B cell (primary cell): ENCODE measurements around the gene PDZRN3. TPM values are rescaled to one million over a fixed set of nuclear protein-coding genes. Genes with fewer than 3 reads are reported as not detected.

Experiments used
- ATAC-seq: fragments of 200-7000 bp; cut with Tn5 transposase; one replicate; pipeline ENCODE4 v1.10.0; 2021; ENCODE audit warnings: low read depth, mild to moderate bottlenecking, moderate number of reproducible peaks, moderate library complexity
- CTCF ChIA-PET: fragments of 350-600 bp; sonication (Branson Sonifier 250); formaldehyde crosslinking; loops from one replicate; lab custom pipeline; 2021; ENCODE audit warnings: antibody characterized with exemption, inconsistent platforms; lab: Charles Lee
- POLR2A ChIA-PET: fragments of 350-600 bp; sonication (Branson Sonifier 250); formaldehyde crosslinking; loops from one replicate; lab custom pipeline; 2021; ENCODE audit warnings: antibody characterized with exemption; lab: Charles Lee
- DNase-seq: peaks from one replicate; pipeline ENCODE4 v3.0.0; 2013
- H2AFZ ChIP-seq: 2 replicates; pipeline ENCODE4 v1.6.1; 2012; ENCODE audit warnings: mild to moderate bottlenecking, low read depth, low read length; ENCODE audit not compliant: insufficient read depth, poor library complexity, severe bottlenecking
- H3K27ac ChIP-seq, 2 donors: 1 replicate in 1 of 2; 2 replicates in 1 of 2; pipeline ENCODE4 v1.5.1; 2012 to 2013; ENCODE audit warnings: low read length in 2 of 2, mild to moderate bottlenecking in 2 of 2, moderate library complexity in 1 of 2
- H3K27me3 ChIP-seq, 4 experiments: fragments of 200-600 bp in 1 of 4; sonication (generic) in 1 of 4; replicated peaks in 1 of 4; 1 replicate in 2 of 4; 2 replicates in 2 of 4; pipeline versions ENCODE4 v1.6.1 to v1.7.0; 2013 to 2016; ENCODE audit warnings: low read length in 3 of 4, mild to moderate bottlenecking in 2 of 4, mixed read lengths in 1 of 4, moderate library complexity in 1 of 4; ENCODE audit not compliant: insufficient read depth in 4 of 4, control insufficient read depth in 3 of 4; ENCODE audit errors: control extremely low read depth in 1 of 4
- H3K36me3 ChIP-seq, 2 experiments: replicated peaks in 1 of 2; 1 replicate in 1 of 2; 2 replicates in 1 of 2; pipeline versions ENCODE4 v1.6.1 to v1.7.1; 2013; ENCODE audit warnings: low read length in 1 of 2; ENCODE audit not compliant: insufficient read depth in 2 of 2, control insufficient read depth in 1 of 2; ENCODE audit errors: control extremely low read depth in 1 of 2, extremely low read depth in 1 of 2
- H3K4me1 ChIP-seq, 2 donors: fragments of 200-600 bp in 1 of 2; sonication (generic) in 1 of 2; 1 replicate in 1 of 2; 2 replicates in 1 of 2; pipeline versions ENCODE4 v1.5.1 to v1.6.1; 2013 to 2017; ENCODE audit warnings: low read length in 2 of 2; ENCODE audit not compliant: control insufficient read depth in 2 of 2, insufficient read depth in 2 of 2
- H3K4me2 ChIP-seq: replicated peaks from 2 replicates; pipeline ENCODE3; 2012; ENCODE audit warnings: mild to moderate bottlenecking, low read depth, low read length; ENCODE audit not compliant: poor library complexity, severe bottlenecking
- H3K4me3 ChIP-seq, 5 experiments: fragments of 200-600 bp in 1 of 5; sonication (generic) in 1 of 5; 1 replicate in 3 of 5; 2 replicates in 2 of 5; pipeline versions ENCODE4 v1.5.1 to v1.7.0; 2011 to 2016; ENCODE audit warnings: low read length in 4 of 5, mild to moderate bottlenecking in 4 of 5, low read depth in 2 of 5, control low read depth in 1 of 5, moderate library complexity in 1 of 5; ENCODE audit not compliant: insufficient read depth in 1 of 5; ENCODE audit errors: control extremely low read depth in 1 of 5, extremely low read depth in 1 of 5
- H3K79me2 ChIP-seq: fragments of 200-600 bp; sonication (generic); one replicate; pipeline ENCODE4 v1.6.0; 2016; ENCODE audit warnings: low read length; ENCODE audit not compliant: control insufficient read depth, insufficient read depth
- H3K9ac ChIP-seq: fragments of 200-600 bp; sonication (generic); 2 replicates; pipeline ENCODE4 v1.6.1; 2017; ENCODE audit warnings: mild to moderate bottlenecking, low read length, moderate library complexity
- H3K9me3 ChIP-seq, 3 donors: one replicate each; pipeline versions ENCODE4 v1.6.1 to v1.7.1; 2013; ENCODE audit warnings: low read length in 2 of 3; ENCODE audit not compliant: control insufficient read depth in 2 of 3, insufficient read depth in 1 of 3; ENCODE audit errors: control extremely low read depth in 1 of 3
- H4K20me1 ChIP-seq: 2 replicates; pipeline ENCODE4 v1.6.0; 2012; ENCODE audit warnings: mild to moderate bottlenecking, low read length; ENCODE audit not compliant: insufficient read depth, control insufficient read depth, poor library complexity, severe bottlenecking
- H3K27ac Mint-ChIP-seq: one replicate; pipeline ENCODE4 v1.8.0; 2021; ENCODE audit warnings: mixed read lengths
- H3K27me3 Mint-ChIP-seq: one replicate; pipeline ENCODE4 v1.8.0; 2021; ENCODE audit warnings: mixed read lengths
- H3K4me1 Mint-ChIP-seq: one replicate; pipeline ENCODE4 v1.8.0; 2021; ENCODE audit warnings: mixed read lengths
- H3K4me3 Mint-ChIP-seq: one replicate; pipeline ENCODE4 v1.8.0; 2021; ENCODE audit warnings: mixed read lengths
- H3K9me3 Mint-ChIP-seq: one replicate; pipeline ENCODE4 v1.8.0; 2022; ENCODE audit warnings: mixed read lengths; ENCODE audit not compliant: insufficient read depth
- CTCF ChIP-seq: fragments of 200-600 bp; IDR thresholded peaks from one replicate; pipeline ENCODE4 v1.8.0; 2022; ENCODE audit warnings: antibody characterized with exemption, mild to moderate bottlenecking
- EZH2 ChIP-seq: IDR thresholded peaks from 2 replicates; pipeline ENCODE4 v1.6.1; 2012; ENCODE audit warnings: borderline replicate concordance, low read depth, mild to moderate bottlenecking, moderate library complexity, low read length; ENCODE audit not compliant: insufficient read depth, poor library complexity, severe bottlenecking
- WGBS: methylation state at CpG from one replicate; pipeline ENCODE4 v1.1.5; 2013; ENCODE audit warnings: missing lambda C conversion rate; ENCODE audit not compliant: insufficient coverage; 5-methylcytosine and 5-hydroxymethylcytosine counted together
- intact Hi-C: fragments of 100-400 bp; cut with micrococcal nuclease; formaldehyde crosslinking; loops from one replicate; pipeline ENCODE4 v1.10.0; 2022
- polyA plus RNA-seq: library from polyadenylated mRNA; depleted of rRNA; stranded (reverse); fragments of >200 nt; gene quantifications from 2 replicates; pipeline ENCODE4 v1.2.3, GENCODE V29; 2012
- total RNA-seq, 2 donors: library from RNA; stranded (reverse); fragments of 120-200 nt in 1 of 2; gene quantifications; 1 replicate in 1 of 2; 2 replicates in 1 of 2; pipeline versions ENCODE4 v1.2.3 to v1.2.4, GENCODE V29; 2013 to 2022

PDZRN3 gene
- total and polyA plus RNA-seq, 2 donors (not counting 1 experiment from before 2014, with no cell fraction given) = not detected

DNA sequence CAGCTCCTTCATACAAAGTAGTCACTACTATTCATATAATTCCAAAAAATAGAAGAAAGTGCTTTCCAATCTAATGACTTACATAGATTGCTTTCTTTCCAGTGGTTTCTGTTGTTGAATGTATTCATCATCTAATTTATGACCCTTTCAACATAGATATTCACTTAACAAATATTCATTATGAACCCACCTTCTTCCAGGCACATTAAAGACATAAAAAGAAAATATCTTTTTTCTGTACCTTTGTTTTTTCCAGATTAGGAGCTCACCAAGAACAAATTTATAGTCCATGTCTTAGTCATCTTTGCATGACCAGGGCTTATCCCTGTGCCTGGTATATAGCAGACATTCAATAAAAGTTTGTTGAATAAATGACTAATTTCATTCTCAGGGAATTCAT lies 32.4 kb upstream of the PDZRN3 start:
- Histone ChIP-seq H3K79me2 (no peaks in the 10 kb centered on the region), H3K9ac (no peak overlapping the region), H3K27ac (no peak overlapping the region), H3K4me3 (no peak overlapping the region), H3K36me3 (no peaks in the 10 kb centered on the region), H3K4me2 (no peak overlapping the region), H4K20me1 (no peaks in the 10 kb centered on the region), H3K9me3 (no peaks in the 10 kb centered on the region), H3K4me1 (no peaks in the 10 kb centered on the region), H3K27me3 (no peaks in the 10 kb centered on the region), H2AFZ (no peak overlapping the region)
- POLR2A ChIA-PET = no interaction called here
- Mint-ChIP-seq H3K4me1 (no peaks in the 10 kb centered on the region), H3K4me3 (no peak overlapping the region), H3K9me3 (no peaks in the 10 kb centered on the region), H3K27ac (no peak overlapping the region), H3K27me3 (no peaks in the 10 kb centered on the region)
- CTCF ChIA-PET = no interaction called here
- DNase-seq = no peak
- intact Hi-C loops = no loop called here
- TF ChIP-seq CTCF (no peak), EZH2 (no peak)
- ATAC-seq = no peak

- Mint-ChIP-seq H3K4me1 (no peaks in the 10 kb centered on the region), H3K27me3 (no peaks in the 10 kb centered on the region), H3K4me3 (no peak overlapping the region), H3K9me3 (no peaks in the 10 kb centered on the region), H3K27ac (no peak overlapping the region)
- no peak overlapping the region for H3K4me2 ChIP-seq
- ATAC-seq = no peak
- H3K27me3 ChIP-seq = no peaks in the 10 kb centered on the region
- no peaks in the 10 kb centered on the region for H4K20me1 ChIP-seq
- no peak overlapping the region for H2AFZ ChIP-seq
- TF ChIP-seq EZH2 = no peak
- no peak for TF ChIP-seq CTCF
- no peak for DNase-seq
- no peaks in the 10 kb centered on the region for H3K36me3 ChIP-seq
- no peaks in the 10 kb centered on the region for H3K4me1 ChIP-seq
- H3K4me3 ChIP-seq = no peak overlapping the region
- H3K79me2 ChIP-seq = no peaks in the 10 kb centered on the region
- 94% methylated on average over 3 of the region's 4 CpGs for WGBS
- POLR2A ChIA-PET = no interaction called here
- CTCF ChIA-PET = no interaction called here
- H3K27ac ChIP-seq = no peak overlapping the region
- intact Hi-C loops = no loop called here
- H3K9me3 ChIP-seq = no peaks in the 10 kb centered on the region
- H3K9ac ChIP-seq = no peak overlapping the region
Observed at GRCh38 chr3:73656241-73656890, 31.6 kb upstream of the PDZRN3 start.
